Neutrophil (primary cell): ENCODE data around the gene VANGL1.

Experiments used
- H3K27ac ChIP-seq: fragments of 200-600 bp; sonication (generic); 2 replicates; pipeline ENCODE4 v1.5.1; 2016; ENCODE audit warnings: mild to moderate bottlenecking, moderate library complexity
- H3K27me3 ChIP-seq: fragments of 200-600 bp; sonication (generic); 2 replicates; pipeline ENCODE4 v1.6.0; 2016; ENCODE audit warnings: mild to moderate bottlenecking
- H3K36me3 ChIP-seq: fragments of 200-600 bp; sonication (generic); 2 replicates; pipeline ENCODE4 v1.5.1; 2017
- H3K4me1 ChIP-seq, 2 experiments: fragments of 200-600 bp in 1 of 2; sonication (generic) in 1 of 2; 1 replicate in 1 of 2; 2 replicates in 1 of 2; pipeline versions ENCODE4 v1.5.1 to v1.6.1; 2013 to 2016; ENCODE audit warnings: low read depth in 1 of 2, low read length in 1 of 2, mild to moderate bottlenecking in 1 of 2, moderate library complexity in 1 of 2; ENCODE audit not compliant: control insufficient read depth in 1 of 2, insufficient read depth in 1 of 2
- H3K4me3 ChIP-seq, 2 experiments: fragments of 200-600 bp in 1 of 2; sonication (generic) in 1 of 2; 1 replicate in 1 of 2; 2 replicates in 1 of 2; pipeline ENCODE4 v1.5.1; 2013 to 2016; ENCODE audit warnings: low read depth in 1 of 2, low read length in 1 of 2, mild to moderate bottlenecking in 1 of 2, moderate library complexity in 1 of 2
- H3K9me3 ChIP-seq: fragments of 200-600 bp; sonication (generic); 2 replicates; pipeline ENCODE4 v1.5.1; 2016
- CTCF ChIP-seq: fragments of 200-600 bp; sonication (generic); IDR thresholded peaks from 2 replicates; pipeline ENCODE4 v1.5.1; 2016; ENCODE audit warnings: antibody characterized with exemption

Gene VANGL1

GRCh38 chr1:115706587-115707425 lies 65.0 kb downstream of the VANGL1 start:
- no peaks in the 10 kb centered on the region for H3K9me3 ChIP-seq
- TF ChIP-seq CTCF: no peak
- no peaks in the 10 kb centered on the region for H3K4me1 ChIP-seq
- no peaks in the 10 kb centered on the region for H3K36me3 ChIP-seq
- H3K27ac ChIP-seq: no peak overlapping the region
- no peaks in the 10 kb centered on the region for H3K27me3 ChIP-seq
- H3K4me3 ChIP-seq: no peak overlapping the region

DNA sequence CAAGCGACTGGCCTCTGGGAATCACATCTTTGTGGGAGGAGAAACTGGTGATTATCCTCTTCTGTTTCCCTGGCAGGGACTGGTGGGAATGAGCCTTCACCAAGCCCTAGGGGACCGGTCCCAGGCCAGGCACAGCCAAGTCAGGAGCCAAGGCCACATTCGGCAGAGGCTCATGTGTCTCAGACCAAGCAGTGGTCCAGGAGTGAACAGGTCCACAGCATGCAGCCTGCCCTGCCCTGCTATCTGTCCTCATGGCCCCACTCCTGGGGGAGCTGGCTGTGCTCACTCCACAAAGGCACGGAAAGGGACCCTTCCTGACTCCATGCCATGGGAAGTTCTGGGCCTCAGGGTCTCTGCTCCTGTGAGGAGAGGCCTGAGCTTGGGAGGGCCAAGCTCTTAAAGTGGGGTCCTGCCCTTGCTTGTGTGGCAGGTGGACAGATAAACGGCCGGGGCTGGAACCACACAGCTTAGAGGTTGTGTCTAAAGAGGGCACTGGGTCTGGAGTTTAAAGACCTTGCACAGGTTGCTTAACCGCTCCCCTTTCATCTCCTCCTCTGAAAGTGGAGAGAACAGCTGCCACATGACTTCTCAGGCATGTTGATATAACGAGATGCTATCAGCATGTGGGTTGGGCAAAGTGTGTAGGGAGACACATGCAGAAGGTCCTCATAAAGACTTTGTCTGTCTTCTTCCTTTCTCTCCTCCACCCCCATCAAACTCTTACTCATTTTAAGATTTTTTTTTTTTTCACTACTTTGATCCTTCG lies 69.3 kb downstream of the VANGL1 start:
- no peak overlapping the region for H3K27ac ChIP-seq
- H3K4me3 ChIP-seq: no peak overlapping the region
- no peaks in the 10 kb centered on the region for H3K9me3 ChIP-seq
- H3K27me3 ChIP-seq: no peaks in the 10 kb centered on the region
- no peak for TF ChIP-seq CTCF
- no peaks in the 10 kb centered on the region for H3K4me1 ChIP-seq
- no peaks in the 10 kb centered on the region for H3K36me3 ChIP-seq

DNA sequence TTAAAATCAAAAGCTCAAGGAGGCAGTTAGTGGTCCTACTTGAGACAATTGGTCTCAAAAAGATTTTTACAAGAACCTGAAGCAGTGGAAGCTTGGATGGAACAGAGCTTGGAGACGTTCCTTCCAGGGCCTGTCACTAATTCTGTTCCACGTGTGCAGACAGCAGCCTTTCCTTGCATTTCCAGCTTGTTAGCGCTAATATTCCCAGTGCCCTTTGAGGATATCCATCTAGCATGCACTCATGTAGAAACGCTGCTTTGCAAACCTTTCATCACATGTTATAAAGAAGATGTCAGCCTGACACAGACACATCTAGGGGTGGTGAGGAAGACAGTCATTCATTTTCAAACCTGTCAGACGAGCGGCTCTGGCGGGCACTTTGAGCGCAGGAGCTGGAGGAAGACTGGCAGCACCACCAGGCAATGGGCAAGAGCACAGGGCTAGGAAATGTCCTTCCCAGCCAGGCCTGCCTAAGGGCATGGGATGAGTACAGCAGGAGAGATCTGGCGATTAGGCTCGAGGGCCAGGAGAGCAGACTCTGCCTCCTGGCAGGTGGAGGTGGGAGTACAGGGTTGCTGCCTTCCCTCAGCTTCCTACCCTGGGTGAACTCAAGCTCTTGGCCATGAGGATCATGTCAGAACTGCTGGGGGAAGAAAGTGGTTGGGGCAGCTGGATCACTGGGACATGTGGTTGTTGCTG lies 71.3 kb downstream of the VANGL1 start:
- Histone ChIP-seq H3K4me3 (no peak overlapping the region), H3K36me3 (no peaks in the 10 kb centered on the region), H3K27me3 (no peaks in the 10 kb centered on the region), H3K4me1 (no peaks in the 10 kb centered on the region), H3K27ac (no peak overlapping the region), H3K9me3 (no peaks in the 10 kb centered on the region)
- no peak for TF ChIP-seq CTCF

DNA sequence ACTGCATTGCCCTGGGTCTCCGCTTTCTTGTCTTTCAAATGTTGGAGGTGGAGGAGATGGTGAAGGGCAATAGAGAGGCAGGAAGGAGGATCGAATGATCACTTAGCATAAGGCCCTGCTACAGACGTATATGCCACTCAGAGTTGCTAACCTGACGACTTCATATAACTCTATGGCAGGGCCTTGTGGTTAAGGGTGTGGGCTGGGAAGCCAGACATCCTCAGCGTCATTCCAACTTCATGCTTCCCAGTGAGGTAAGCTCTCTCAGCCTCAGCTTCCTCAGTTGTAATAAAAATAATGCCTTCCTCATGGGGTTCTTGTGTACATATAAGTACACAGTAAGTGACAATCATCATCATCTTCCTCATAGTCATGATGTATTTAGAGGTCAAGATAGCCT lies 72.1 kb downstream of the VANGL1 start:
- Histone ChIP-seq H3K4me3 (no peak overlapping the region), H3K4me1 (no peaks in the 10 kb centered on the region), H3K36me3 (no peaks in the 10 kb centered on the region), H3K27ac (no peak overlapping the region), H3K9me3 (no peaks in the 10 kb centered on the region), H3K27me3 (no peaks in the 10 kb centered on the region)
- no peak for TF ChIP-seq CTCF

- Histone ChIP-seq H3K9me3 (no peaks in the 10 kb centered on the region), H3K4me3 (no peak overlapping the region), H3K36me3 (no peaks in the 10 kb centered on the region), H3K4me1 (no peaks in the 10 kb centered on the region), H3K27me3 (no peaks in the 10 kb centered on the region), H3K27ac (no peak overlapping the region)
- TF ChIP-seq CTCF: no peak
Observed at GRCh38 chr1:115714572-115715141, 72.9 kb downstream of the VANGL1 start.
